Endothelial cell of umbilical vein (primary cell): Measurements from ENCODE around the gene RASGEF1C. TPM values are rescaled to one million over a fixed set of nuclear protein-coding genes. Genes with fewer than 3 reads are reported as not detected.
A peak's percentile ranks its signal among the peaks of the same experiment; 100 is the strongest.

Experiments
- BruUV-seq: library from RNA; stranded (reverse); fragments of 400-500 nt; replicated peaks from 2 replicates; lab custom pipeline; 2021; lab: Mats Ljungman, UMichigan
- CTCF ChIA-PET: fragments of 300-600, 350-600 bp; sonication (Branson Sonifier 250); formaldehyde crosslinking; loops from one replicate; lab custom pipeline; 2021; ENCODE audit warnings: antibody characterized with exemption, inconsistent platforms; lab: Charles Lee
- POLR2A ChIA-PET: fragments of 300-600, 350-600 bp; sonication (Branson Sonifier 250); formaldehyde crosslinking; loops from one replicate; lab custom pipeline; 2021; ENCODE audit warnings: antibody characterized with exemption, inconsistent platforms; lab: Charles Lee
- DNase-seq: peaks from one replicate; pipeline ENCODE4 v3.0.0-alpha.2; 2011; ENCODE audit warnings: low read depth, low spot score
- FAIRE-seq: peaks from 2 replicates; lab custom pipeline; 2011; peaks lifted over from hg19 to GRCh38; lab: Jason Lieb, UNC
- H2AFZ ChIP-seq: 2 replicates; pipeline ENCODE4 v1.6.0; 2012; ENCODE audit warnings: low read depth, low read length, control low read depth, inconsistent platforms
- H3K27ac ChIP-seq: 2 replicates; pipeline ENCODE4 v1.5.1; 2011; ENCODE audit warnings: low read depth, mild to moderate bottlenecking, control low read depth, low read length, moderate library complexity; ENCODE audit not compliant: insufficient read depth
- H3K27me3 ChIP-seq, 2 experiments: 2 replicates each; pipeline versions ENCODE4 v1.6.0 to v1.6.1; 2011; ENCODE audit warnings: low read length in 2 of 2, mixed read lengths in 1 of 2; ENCODE audit not compliant: control insufficient read depth in 2 of 2, insufficient read depth in 2 of 2
- H3K36me3 ChIP-seq, 2 experiments: 2 replicates in 1 of 2; 3 replicates in 1 of 2; pipeline ENCODE4 v1.5.1; 2011; ENCODE audit warnings: low read length in 2 of 2, mild to moderate bottlenecking in 1 of 2, moderate library complexity in 1 of 2; ENCODE audit not compliant: control insufficient read depth in 2 of 2, insufficient read depth in 2 of 2; ENCODE audit errors: extremely low read depth in 1 of 2
- H3K4me1 ChIP-seq: 3 replicates; pipeline ENCODE4 v1.5.1; 2011; ENCODE audit warnings: mild to moderate bottlenecking, low read length; ENCODE audit not compliant: control insufficient read depth, insufficient read depth; ENCODE audit errors: extremely low read depth
- H3K4me2 ChIP-seq: 2 replicates; pipeline ENCODE4 v1.6.1; 2011; ENCODE audit warnings: low read length, control low read depth, mixed read lengths; ENCODE audit not compliant: insufficient read depth
- H3K4me3 ChIP-seq, 3 experiments: fragments of 200-600 bp in 1 of 3; sonication (generic), shearing (Covaris generic) in 1 of 3; replicated peaks in 1 of 3; 2 replicates each; pipeline ENCODE4 v1.5.1; 2011 to 2016; ENCODE audit warnings: control low read depth in 3 of 3, low read length in 3 of 3, mild to moderate bottlenecking in 2 of 3, inconsistent platforms in 1 of 3, low read depth in 1 of 3, moderate library complexity in 1 of 3; ENCODE audit not compliant: insufficient read depth in 1 of 3
- H3K79me2 ChIP-seq: 2 replicates; pipeline ENCODE4 v1.6.0; 2012; ENCODE audit warnings: low read length, inconsistent platforms; ENCODE audit not compliant: control insufficient read depth, insufficient read depth
- H3K9ac ChIP-seq: replicated peaks from 2 replicates; pipeline ENCODE3; 2011; ENCODE audit warnings: low read length, control low read depth; ENCODE audit not compliant: insufficient read depth; ENCODE audit errors: extremely low read depth
- H3K9me1 ChIP-seq: replicated peaks from 3 replicates; pipeline ENCODE4 v1.6.0; 2011; ENCODE audit warnings: mild to moderate bottlenecking, low read length; ENCODE audit not compliant: control insufficient read depth, insufficient read depth; ENCODE audit errors: extremely low read depth
- H3K9me3 ChIP-seq: replicated peaks from 2 replicates; pipeline ENCODE4 v1.5.1; 2012; ENCODE audit warnings: low read length, inconsistent platforms; ENCODE audit not compliant: control insufficient read depth, insufficient read depth
- H4K20me1 ChIP-seq: replicated peaks from 2 replicates; pipeline ENCODE3; 2011; ENCODE audit warnings: mild to moderate bottlenecking, low read length; ENCODE audit not compliant: control insufficient read depth, insufficient read depth; ENCODE audit errors: extremely low read depth
- CTCF ChIP-seq, 2 donors: IDR thresholded peaks; 1 replicate in 1 of 2; 2 replicates in 1 of 2; pipeline ENCODE4 v1.5.1; 2011; ENCODE audit warnings: low read length in 2 of 2, mild to moderate bottlenecking in 2 of 2, moderate library complexity in 2 of 2, control low read depth in 1 of 2, inconsistent platforms in 1 of 2, low read depth in 1 of 2; ENCODE audit not compliant: insufficient read depth in 1 of 2; ENCODE audit errors: extremely low read depth in 1 of 2
- EZH2 ChIP-seq: IDR thresholded peaks from 2 replicates; pipeline ENCODE4 v1.6.1; 2012; ENCODE audit warnings: borderline replicate concordance, low read depth, mild to moderate bottlenecking, moderate library complexity, low read length, inconsistent platforms; ENCODE audit not compliant: severe bottlenecking
- FOS ChIP-seq: IDR thresholded peaks from 2 replicates; pipeline ENCODE4 v1.6.1; 2011; ENCODE audit warnings: mild to moderate bottlenecking, low read length, moderate library complexity, borderline replicate concordance; ENCODE audit not compliant: insufficient read depth
- GATA2 ChIP-seq: IDR thresholded peaks from 2 replicates; pipeline ENCODE4 v1.7.0; 2011; ENCODE audit warnings: low read depth, mild to moderate bottlenecking, moderate library complexity, mixed read lengths, low read length; ENCODE audit not compliant: insufficient read length, insufficient read depth
- JUN ChIP-seq: IDR thresholded peaks from 2 replicates; pipeline ENCODE4 v1.6.1; 2011; ENCODE audit warnings: borderline replicate concordance, low read depth; ENCODE audit not compliant: insufficient read length, insufficient read depth
- MAX ChIP-seq: IDR thresholded peaks from 2 replicates; pipeline ENCODE4 v1.6.1; 2011; ENCODE audit not compliant: insufficient read depth, insufficient read length
- MYC ChIP-seq: IDR thresholded peaks from one replicate; pipeline ENCODE4 v1.6.1; 2011; ENCODE audit warnings: mild to moderate bottlenecking, low read depth, low read length
- POLR2A ChIP-seq: IDR thresholded peaks from 2 replicates; pipeline ENCODE4 v1.6.1; 2012; ENCODE audit warnings: low read depth, mild to moderate bottlenecking, control low read depth, low read length
- POLR2AphosphoS5 ChIP-seq: IDR thresholded peaks from 2 replicates; pipeline ENCODE4 v1.6.1; 2012; ENCODE audit warnings: low read depth, mild to moderate bottlenecking, control low read depth, low read length, moderate library complexity; ENCODE audit not compliant: insufficient read depth
- dilution Hi-C: fragments of 300-500 bp; cut with MboI; formaldehyde crosslinking; loops from one replicate; pipeline ENCODE4 v1.15.0; 2019; ENCODE audit warnings: low sequenced_read_pairs; ENCODE audit not compliant: extremely low pct_ligation_motif_present
- intact Hi-C: fragments of 100-400 bp; cut with micrococcal nuclease; formaldehyde crosslinking; loops from one replicate; pipeline ENCODE4 v1.10.0; 2022
- polyA plus RNA-seq, 4 experiments: library from polyadenylated mRNA; depleted of rRNA in 3 of 4; stranded (reverse) in 3 of 4; unstranded in 1 of 4; fragments of >200 nt; gene quantifications; 2 replicates each; pipeline versions ENCODE4 v1.2.1 to v1.2.3, GENCODE V29; 2011 to 2012; ENCODE audit warnings: missing spikeins in 1 of 4
- total RNA-seq: library from RNA; stranded (reverse); gene quantifications from 2 replicates; pipeline ENCODE4 v1.2.3, GENCODE V29; 2021

Gene RASGEF1C
- total and polyA plus RNA-seq, 2 donors (not counting 3 experiments of a cell fraction or from before 2014, with no cell fraction given) = not detected

DNA sequence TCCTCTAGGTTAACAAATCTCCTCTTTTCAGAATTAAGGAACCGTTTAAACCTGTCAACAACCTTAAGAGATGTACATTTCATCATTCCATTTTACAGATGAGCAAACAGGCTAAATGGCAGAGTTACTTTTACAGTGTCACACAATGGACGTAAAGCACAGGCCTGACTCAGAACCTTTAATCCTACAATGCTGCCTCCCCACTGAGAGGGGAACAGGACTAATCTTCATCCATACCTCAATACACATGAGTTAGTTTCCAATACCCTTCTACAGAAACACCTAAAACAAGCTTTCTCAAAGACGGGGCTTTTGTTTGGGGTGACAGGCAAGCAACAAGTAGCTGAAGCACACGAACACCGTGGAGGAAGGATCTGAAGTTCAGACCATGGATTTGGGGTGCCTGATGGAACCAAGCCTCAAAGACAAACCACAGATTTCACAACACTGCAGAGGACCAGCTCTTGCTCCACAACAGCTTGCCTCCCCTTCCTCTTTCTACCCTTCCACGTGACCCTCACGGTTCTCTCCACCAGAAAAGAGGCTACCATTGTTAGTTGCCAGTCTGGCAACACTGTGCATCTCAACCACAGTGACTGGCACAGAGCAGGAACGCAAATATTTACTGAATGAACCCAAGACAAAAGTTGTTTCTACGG lies 139.3 kb downstream of the RASGEF1C start:
- no peak for DNase-seq
- TF ChIP-seq FOS (no peak), JUN (no peak), GATA2 (no peak), POLR2A (no peak), CTCF (IDR thresholded peaks at IDR 0.05; ENCODE audit: extremely low read depth in 1 of 2, insufficient read depth in 1 of 2, low read depth in 1 of 2, low read length in 2 of 2) (no peak), MAX (no peak), POLR2AphosphoS5 (no peak), MYC (no peak), EZH2 (no peak)
- H3K36me3 ChIP-seq = no peaks in the 10 kb centered on the region
- H3K4me1 ChIP-seq = peaks cover 8% of the 10 kb centered on the region
- no peaks in the 10 kb centered on the region for H3K9me3 ChIP-seq
- no peaks in the 10 kb centered on the region for H3K27me3 ChIP-seq
- BruUV-seq = no TSS peak
- no peaks in the 10 kb centered on the region for H3K9me1 ChIP-seq
- no peaks in the 10 kb centered on the region for H4K20me1 ChIP-seq
- POLR2A ChIA-PET = no interaction called here
- no peak for FAIRE-seq
- H3K9ac ChIP-seq = no peak overlapping the region
- no peak overlapping the region for H2AFZ ChIP-seq
- CTCF ChIA-PET = interaction anchor here (1.2 kb wide), 1 partner anchor 21 kb away, joined by 5 read pairs; no protein-coding TSS in a partner anchor
- intact Hi-C loops (loop anchor here (1.0 to 5.0 kb wide), 6 partner anchors 13 to 267 kb away; partner anchors contain the start of genes MRNIP and SQSTM1), dilution Hi-C loops (no loop called here)
- no peak overlapping the region for H3K4me3 ChIP-seq
- no peak overlapping the region for H3K27ac ChIP-seq
- H3K79me2 ChIP-seq = peaks cover 11% of the 10 kb centered on the region
- H3K4me2 ChIP-seq = peak overlapping the region; percentile 95
